Vagina (tissue), 2 donors: ENCODE data around the gene LCE3E. TPM values are rescaled to one million over a fixed set of nuclear protein-coding genes. Genes with fewer than 3 reads are reported as not detected.
"Not testable (repeated sequence)": the region's sequence is repeated elsewhere in the genome, so short reads cannot be mapped to it uniquely, and the experiment has no call there.

ENCODE experiments used
- DNase-seq, 2 donors: peaks; one replicate each; pipeline ENCODE4 v3.0.0-alpha.2; 2017; ENCODE audit errors: extremely low spot score in 2 of 2
- H3K27ac ChIP-seq: fragments of 200-600 bp; sonication (generic); one replicate; pipeline ENCODE4 v1.5.1; 2019
- H3K27me3 ChIP-seq: fragments of 200-600 bp; sonication (generic); one replicate; pipeline ENCODE4 v1.5.1; 2019
- H3K36me3 ChIP-seq, 2 donors: fragments of 200-600 bp; sonication (generic); one replicate each; pipeline ENCODE4 v1.5.1; 2017 to 2019
- H3K4me1 ChIP-seq: fragments of 200-600 bp; sonication (generic); one replicate; pipeline ENCODE4 v1.5.1; 2019
- H3K4me3 ChIP-seq, 2 donors: fragments of 200-600 bp; sonication (generic); 1 replicate in 1 of 2; 2 replicates in 1 of 2; pipeline ENCODE4 v1.5.1; 2016 to 2019
- H3K9me3 ChIP-seq: fragments of 200-600 bp; sonication (generic); one replicate; pipeline ENCODE4 v1.5.1; 2019
- CTCF ChIP-seq, 3 experiments: fragments of 450-650 bp in 2 of 3; fragments of 200-600 bp in 1 of 3; sonication (generic) in 1 of 3; IDR thresholded peaks; one replicate each; pipeline ENCODE4 v1.5.1; 2017 to 2019; ENCODE audit warnings: antibody characterized with exemption in 3 of 3, mild to moderate bottlenecking in 2 of 3, moderate library complexity in 2 of 3
- POLR2A ChIP-seq, 2 donors: fragments of 450-650 bp; IDR thresholded peaks; one replicate each; pipeline ENCODE4 v1.6.1; 2017; ENCODE audit warnings: antibody characterized with exemption in 2 of 2, mild to moderate bottlenecking in 2 of 2, moderate library complexity in 2 of 2
- POLR2AphosphoS5 ChIP-seq, 2 donors: sonication (generic); formaldehyde crosslinking; IDR thresholded peaks; one replicate each; pipeline ENCODE4 v1.9.0; 2017; ENCODE audit warnings: antibody characterized with exemption in 2 of 2, mild to moderate bottlenecking in 2 of 2, low read depth in 1 of 2; ENCODE audit not compliant: insufficient read depth in 1 of 2
- intact Hi-C: fragments of 100-400 bp; cut with DNase I; formaldehyde crosslinking; loops from one replicate; pipeline ENCODE4 v1.15.1; 2023
- total RNA-seq: library from RNA; depleted of rRNA; stranded (reverse); fragments of >200 nt; gene quantifications from one replicate; pipeline ENCODE4 v1.2.3, GENCODE V29; 2016

Gene LCE3E
- total RNA-seq, 1 donor from 2014 or later = 2.2 TPM

GRCh38 chr1:152582647-152583046 is 16.1 kb upstream of the LCE3E start:
- TF ChIP-seq CTCF (IDR thresholded peaks at IDR 0.05) = no peak
- no peak for TF ChIP-seq POLR2A (IDR thresholded peaks at IDR 0.05)
- TF ChIP-seq POLR2AphosphoS5 (IDR thresholded peaks at IDR 0.05; ENCODE audit: insufficient read depth in 1 of 2, low read depth in 1 of 2) = no peak
- intact Hi-C loops = no loop called here
- Histone ChIP-seq H3K36me3 (no peaks in the 10 kb centered on the region), H3K27ac (no peak overlapping the region), H3K27me3 (no peaks in the 10 kb centered on the region), H3K9me3 (no peaks in the 10 kb centered on the region), H3K4me3 (no peak overlapping the region), H3K4me1 (no peaks in the 10 kb centered on the region)
- DNase-seq = no peak

GRCh38 chr1:152580433-152580832 is 13.9 kb upstream of the LCE3E start, which contains the start of gene LCE3D:
LCE3D (minus strand) TSS chr1:152580516; CDS start chr1:152579936, 580 bp downstream.
- no peaks in the 10 kb centered on the region for H3K36me3 ChIP-seq
- intact Hi-C loops = no loop called here

GRCh38 chr1:152579526-152579925 is 12.9 kb upstream of the LCE3E start:
- H3K27ac ChIP-seq, H3K4me3 ChIP-seq, intact Hi-C loops, DNase-seq, H3K4me1 ChIP-seq, H3K9me3 ChIP-seq, H3K27me3 ChIP-seq, H3K36me3 ChIP-seq: not testable (repeated sequence)

More at GRCh38 chr1:152580433-152580832, 13.9 kb upstream of the LCE3E start, which contains the start of gene LCE3D:
- H3K27me3 ChIP-seq = no peaks in the 10 kb centered on the region
- DNase-seq = no peak
- H3K27ac ChIP-seq = no peak within 1 kb of the TSS
- H3K4me1 ChIP-seq = no peaks in the 10 kb centered on the region
- TF ChIP-seq POLR2A (IDR thresholded peaks at IDR 0.05) = no peak
- peak in 1 of 2 donors; percentile 10 for TF ChIP-seq POLR2AphosphoS5 (IDR thresholded peaks at IDR 0.05; ENCODE audit: insufficient read depth in 1 of 2, low read depth in 1 of 2)
- no peak within 1 kb of the TSS for H3K4me3 ChIP-seq
- H3K9me3 ChIP-seq = no peaks in the 10 kb centered on the region

GRCh38 chr1:152577168-152577567 is 10.6 kb upstream of the LCE3E start:
- no peak for TF ChIP-seq POLR2AphosphoS5 (IDR thresholded peaks at IDR 0.05; ENCODE audit: insufficient read depth in 1 of 2, low read depth in 1 of 2)
- TF ChIP-seq POLR2A (IDR thresholded peaks at IDR 0.05) = no peak
- TF ChIP-seq CTCF (IDR thresholded peaks at IDR 0.05) = no peak
- no peak for DNase-seq
- Histone ChIP-seq H3K4me3 (no peak overlapping the region), H3K27me3 (no peaks in the 10 kb centered on the region), H3K9me3 (no peaks in the 10 kb centered on the region), H3K4me1 (no peaks in the 10 kb centered on the region), H3K27ac (no peak overlapping the region), H3K36me3 (no peaks in the 10 kb centered on the region)
- intact Hi-C loops = no loop called here

- no peaks in the 10 kb centered on the region for H3K9me3 ChIP-seq
- H3K27ac ChIP-seq = no peak overlapping the region
- no peaks in the 10 kb centered on the region for H3K27me3 ChIP-seq
- H3K36me3 ChIP-seq = no peaks in the 10 kb centered on the region
- no peaks in the 10 kb centered on the region for H3K4me1 ChIP-seq
- peak in 1 of 2 donors; percentile 87 for DNase-seq
- no peak overlapping the region for H3K4me3 ChIP-seq
- TF ChIP-seq CTCF (IDR thresholded peaks at IDR 0.05) = no peak
- no peak for TF ChIP-seq POLR2A (IDR thresholded peaks at IDR 0.05)
- TF ChIP-seq POLR2AphosphoS5 (IDR thresholded peaks at IDR 0.05; ENCODE audit: insufficient read depth in 1 of 2, low read depth in 1 of 2) = no peak
- intact Hi-C loops = no loop called here
Observed at GRCh38 chr1:152565535-152566215, 905 bp downstream of the LCE3E start.

GRCh38 chr1:152565115-152565514 is 1.5 kb downstream of the LCE3E start:
- Histone ChIP-seq H3K27ac (no peak overlapping the region), H3K9me3 (no peaks in the 10 kb centered on the region), H3K4me1 (no peaks in the 10 kb centered on the region), H3K4me3 (no peak overlapping the region), H3K36me3 (no peaks in the 10 kb centered on the region), H3K27me3 (no peaks in the 10 kb centered on the region)
- DNase-seq = no peak
- TF ChIP-seq POLR2AphosphoS5 (IDR thresholded peaks at IDR 0.05; ENCODE audit: insufficient read depth in 1 of 2, low read depth in 1 of 2) (no peak), POLR2A (IDR thresholded peaks at IDR 0.05) (no peak), CTCF (IDR thresholded peaks at IDR 0.05) (no peak)
- intact Hi-C loops = no loop called here

GRCh38 chr1:152548358-152548757 is 18.2 kb downstream of the LCE3E start:
- intact Hi-C loops, H3K9me3 ChIP-seq, H3K36me3 ChIP-seq, H3K4me1 ChIP-seq, H3K27me3 ChIP-seq, H3K27ac ChIP-seq, H3K4me3 ChIP-seq, DNase-seq: not testable (repeated sequence)
